Measurements from ENCODE around the gene NIPA2.
"Not testable (repeated sequence)": the region's sequence is repeated elsewhere in the genome, so short reads cannot be mapped to it uniquely, and the experiment has no call there.

The NIPA2 gene
- total RNA-seq = 56.0 to 193 (median 94.7) reads per million in 3 experiments

DNA sequence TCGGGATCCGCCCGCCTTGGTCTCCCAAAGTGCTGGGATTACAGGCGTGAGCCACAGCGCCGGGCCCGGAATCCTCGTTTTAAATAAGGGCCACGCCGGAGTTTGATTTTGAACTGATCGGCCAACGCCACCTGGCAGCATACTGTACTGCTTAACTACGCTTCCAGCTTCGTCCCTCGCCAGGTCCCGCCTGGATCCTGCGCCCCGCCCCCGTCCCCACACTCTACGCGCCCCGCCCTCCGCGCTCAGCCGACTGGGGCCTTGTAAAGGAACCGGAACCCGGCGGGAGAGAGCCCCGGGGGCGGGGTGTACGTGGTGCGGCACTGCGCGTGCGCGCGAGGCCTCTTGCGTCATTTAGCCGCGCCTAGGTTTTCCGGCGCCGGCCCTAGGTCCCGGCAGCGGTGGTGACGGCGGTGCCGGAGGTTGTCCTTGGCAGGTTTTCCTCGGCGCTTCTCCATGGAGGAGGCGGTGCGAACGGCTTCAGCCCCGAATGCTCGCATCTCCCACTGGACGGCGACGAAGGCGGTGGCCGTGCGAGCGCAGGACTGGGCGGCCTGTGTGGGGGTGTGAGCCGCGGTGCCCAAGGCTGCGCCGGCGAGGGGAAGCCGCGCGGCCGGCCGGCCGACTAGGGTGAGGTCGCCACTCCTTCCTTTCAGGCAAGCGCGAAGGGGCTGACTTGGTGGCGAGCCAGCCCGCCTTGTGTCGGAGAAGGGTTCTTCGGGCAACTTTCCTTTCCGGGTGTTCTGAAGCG is at the start of gene NIPA2:
Gene NIPA2 (plus strand): TSS at position 375 of the 751 bp plus-strand sequence. CDS start 13,066 bp downstream, outside the sequence.
- DNase-seq = peak; percentile 98

DNA sequence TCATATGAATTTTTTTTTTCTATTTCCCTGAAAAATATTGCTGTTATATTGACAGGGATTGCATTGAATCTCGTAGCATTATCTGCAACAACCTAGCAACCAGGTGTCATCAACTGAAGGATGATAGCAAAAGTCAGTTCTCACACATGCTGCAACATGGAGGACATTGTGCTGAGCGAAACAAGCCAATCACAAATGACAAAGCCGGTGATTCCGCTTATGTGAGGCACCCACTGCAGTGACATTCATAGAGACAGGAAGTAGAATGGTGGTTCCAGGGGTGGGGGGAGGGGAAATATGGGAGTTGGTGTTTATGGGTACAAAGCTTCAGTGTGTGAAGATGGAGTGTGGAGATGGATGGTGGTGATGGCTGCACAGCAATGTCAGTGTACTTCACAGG is 44.4 kb upstream of the NIPA2 start:
- no peak for DNase-seq

DNA sequence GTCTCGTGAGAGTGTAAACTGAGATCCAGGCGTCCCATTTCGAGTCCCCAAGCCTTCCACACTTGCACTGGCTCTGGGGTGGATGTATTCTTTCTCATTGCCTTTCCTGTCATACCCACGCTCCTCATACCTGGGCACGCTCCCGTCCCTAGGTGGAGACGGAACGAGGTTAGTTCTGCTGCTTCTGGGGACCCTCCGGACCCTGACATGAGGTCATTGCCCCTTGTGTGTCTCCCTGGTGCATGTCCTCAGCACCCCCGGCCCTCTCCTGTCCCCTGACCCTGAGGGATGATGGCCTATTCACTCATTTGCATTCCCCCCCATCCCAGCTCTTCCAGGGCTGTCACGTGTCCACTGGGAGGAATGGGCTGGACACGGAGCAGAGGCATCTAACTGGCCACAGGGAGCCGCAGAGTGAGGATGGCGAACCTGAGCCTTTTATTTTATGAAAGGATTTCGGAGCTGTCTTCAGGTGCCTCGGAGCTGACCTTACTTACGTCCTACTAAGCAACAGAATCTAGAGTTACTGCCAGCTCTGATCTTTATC is 43.8 kb upstream of the NIPA2 start:
- DNase-seq = no peak

DNA sequence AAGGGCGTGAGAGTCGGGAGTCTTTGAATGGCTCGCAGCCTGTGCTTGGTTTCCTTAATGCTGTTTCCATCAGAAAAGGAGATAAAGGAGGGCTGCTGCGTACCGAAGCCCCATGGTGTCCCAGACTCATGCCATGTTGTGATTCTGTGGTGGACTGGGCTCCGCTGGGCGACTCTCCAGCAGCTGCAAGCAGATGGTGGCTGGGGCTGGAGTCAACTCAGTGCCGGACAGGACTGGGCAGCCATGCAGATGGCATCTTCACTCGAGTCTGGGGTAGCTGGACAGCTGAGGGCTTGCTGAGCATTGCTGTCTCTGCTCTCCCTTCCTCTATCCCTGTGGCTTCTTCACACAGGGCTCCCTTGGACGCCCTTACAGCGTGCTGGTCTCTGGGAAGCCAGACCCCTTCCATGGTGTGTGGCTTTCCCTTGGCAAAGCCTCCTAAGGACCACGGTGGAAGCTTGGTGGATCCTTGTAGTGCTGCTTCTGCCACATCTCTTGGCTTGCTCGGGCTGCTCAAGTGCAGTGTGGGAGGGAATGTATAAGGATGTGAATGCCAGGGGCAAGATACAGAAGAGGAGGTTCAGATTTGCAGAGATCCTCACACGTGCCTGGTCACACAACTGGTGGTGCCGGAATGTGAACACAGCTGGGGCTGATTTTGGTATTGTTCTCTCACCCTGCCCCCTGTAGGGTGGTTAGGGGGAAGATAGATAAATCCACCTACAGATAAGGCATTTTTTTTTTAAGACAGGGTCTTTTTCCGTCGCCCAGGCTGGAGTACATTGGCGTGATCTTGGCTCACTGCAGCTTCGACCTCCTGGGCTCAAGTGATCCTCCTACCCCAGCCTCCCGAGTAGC is 43.0 kb upstream of the NIPA2 start:
- DNase-seq = no peak

DNA sequence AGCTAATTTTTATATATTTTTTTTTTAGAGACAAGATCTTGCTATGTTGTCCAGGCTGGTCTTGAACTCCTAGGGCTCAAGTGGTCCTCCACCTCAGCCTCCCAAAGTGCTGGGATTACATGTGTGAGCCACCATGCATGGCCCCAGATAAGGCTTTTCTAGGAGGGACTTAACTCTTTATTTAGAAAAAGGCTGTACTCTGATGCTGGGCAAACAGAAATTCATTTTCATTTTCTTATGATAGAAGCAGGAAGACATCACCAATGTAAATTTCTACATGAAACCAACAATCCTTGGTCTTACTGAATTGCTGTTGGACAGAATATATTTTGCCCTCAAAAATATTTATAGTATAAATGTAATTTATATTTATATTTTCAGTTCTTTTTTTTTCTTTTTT is 42.4 kb upstream of the NIPA2 start:
- no peak for DNase-seq

DNA sequence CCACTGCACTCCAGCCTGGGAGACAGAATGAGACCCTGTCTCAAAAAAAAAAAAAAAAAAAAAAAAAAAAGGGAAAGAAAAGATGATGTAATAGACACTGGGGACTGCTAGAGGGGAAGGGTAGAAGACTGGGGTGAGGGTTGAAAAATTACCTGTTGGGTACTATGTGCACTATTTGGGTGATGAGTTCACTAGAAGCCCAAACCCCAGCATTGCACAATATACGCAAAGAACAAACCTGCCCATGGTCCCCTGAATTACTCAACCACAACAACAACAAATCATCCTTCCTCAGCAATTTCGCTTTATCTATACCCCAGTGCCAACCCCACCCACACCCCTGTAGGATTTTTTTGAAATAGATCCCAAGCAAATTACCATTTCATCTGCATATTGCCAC is 38.6 kb upstream of the NIPA2 start:
- DNase-seq = no peak

DNA sequence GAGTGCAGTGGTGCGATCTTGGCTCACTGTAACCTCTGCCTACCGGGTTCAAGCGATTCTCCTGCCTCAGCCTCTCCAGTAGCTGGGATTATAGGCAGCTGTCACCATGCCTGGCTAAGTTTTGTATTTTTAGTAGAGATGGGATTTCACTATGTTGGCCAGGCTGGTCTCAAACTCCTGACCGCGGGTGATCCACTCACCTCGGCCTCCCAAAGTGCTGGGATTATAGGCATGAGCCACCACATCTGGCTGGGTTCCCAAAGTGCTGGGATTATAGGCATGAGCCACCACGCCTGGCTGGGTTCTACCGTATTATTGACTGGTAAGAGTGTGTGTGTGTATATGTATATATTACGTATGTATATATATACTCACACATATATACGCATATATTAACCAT is 35.5 kb upstream of the NIPA2 start:
- DNase-seq = not testable (repeated sequence)

DNA sequence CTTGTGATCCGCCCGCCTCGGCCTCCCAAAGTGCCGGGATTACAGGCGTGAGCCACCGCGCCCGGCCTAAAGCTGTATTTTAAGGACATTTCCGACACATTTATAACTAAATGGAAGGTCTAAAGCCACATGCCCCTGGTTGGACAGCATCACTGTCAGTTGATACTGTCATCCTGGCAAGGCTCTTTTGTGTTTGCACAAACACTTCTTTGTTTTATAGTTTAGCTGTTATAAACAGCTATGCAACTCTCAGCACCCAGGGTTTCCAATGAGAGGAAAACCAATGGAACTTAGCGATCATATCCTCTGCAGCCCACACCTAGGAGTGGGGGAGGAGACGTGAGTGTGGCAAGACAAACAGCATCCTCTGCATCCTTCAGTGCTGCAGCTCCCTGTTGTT is 32.3 kb upstream of the NIPA2 start:
- no peak for DNase-seq

DNA sequence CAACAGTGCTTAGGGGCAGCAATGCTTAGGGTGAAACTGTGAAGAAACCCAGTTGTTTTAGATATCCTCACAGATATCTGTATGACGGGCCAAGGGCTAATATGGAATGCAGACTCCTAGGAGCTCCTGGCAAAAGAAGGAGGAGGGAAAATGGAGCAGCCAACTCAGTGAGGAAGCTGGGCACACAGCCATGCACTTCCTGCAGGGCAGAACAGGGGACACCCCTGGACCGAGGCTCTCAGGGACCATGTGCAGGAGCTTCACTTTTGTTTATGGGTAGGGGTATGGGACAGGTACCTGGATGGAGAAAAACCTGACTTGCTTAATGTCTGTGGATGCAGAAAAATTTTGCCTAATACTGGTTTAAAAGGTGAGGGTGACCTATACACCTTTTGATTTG is 31.8 kb upstream of the NIPA2 start:
- DNase-seq = no peak

DNA sequence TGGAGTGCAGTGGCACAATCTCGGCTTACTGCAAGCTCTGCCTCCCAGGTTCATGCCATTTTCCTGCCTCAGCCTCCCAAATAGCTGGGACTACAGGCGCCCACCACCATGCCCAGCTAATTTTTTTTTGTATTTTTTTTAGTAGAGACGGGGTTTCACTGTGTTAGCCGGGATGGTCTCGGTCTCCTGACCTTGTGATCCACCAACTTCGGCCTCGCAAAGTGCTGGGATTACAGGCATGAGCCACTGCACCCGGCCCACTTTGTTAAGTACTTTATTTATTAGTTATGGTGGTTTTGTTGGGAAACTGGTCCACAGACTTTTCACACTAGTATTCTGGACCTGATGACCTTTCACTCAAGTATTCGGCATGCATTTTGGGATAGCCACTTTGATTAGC is 30.6 kb upstream of the NIPA2 start:
- DNase-seq = not testable (repeated sequence)

DNA sequence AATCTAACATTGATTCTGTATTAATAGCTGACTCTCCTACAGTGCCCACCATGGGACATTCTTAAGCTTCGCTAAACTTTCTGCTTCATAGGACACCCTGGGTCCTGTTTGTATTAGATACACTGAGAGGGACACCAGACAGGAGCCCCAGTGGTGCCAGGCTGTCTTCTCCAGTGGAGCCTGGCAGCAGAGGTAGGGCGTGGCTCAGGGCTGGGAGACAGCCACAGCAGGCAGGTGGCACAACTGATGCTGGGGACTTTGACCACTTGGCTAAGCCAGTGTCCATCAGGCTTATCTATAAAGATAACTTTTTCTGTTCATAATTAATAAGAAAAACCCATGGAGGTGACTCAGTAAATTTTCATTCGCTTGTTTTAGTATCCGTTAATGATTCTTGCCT is 30.2 kb upstream of the NIPA2 start:
- no peak for DNase-seq

DNA sequence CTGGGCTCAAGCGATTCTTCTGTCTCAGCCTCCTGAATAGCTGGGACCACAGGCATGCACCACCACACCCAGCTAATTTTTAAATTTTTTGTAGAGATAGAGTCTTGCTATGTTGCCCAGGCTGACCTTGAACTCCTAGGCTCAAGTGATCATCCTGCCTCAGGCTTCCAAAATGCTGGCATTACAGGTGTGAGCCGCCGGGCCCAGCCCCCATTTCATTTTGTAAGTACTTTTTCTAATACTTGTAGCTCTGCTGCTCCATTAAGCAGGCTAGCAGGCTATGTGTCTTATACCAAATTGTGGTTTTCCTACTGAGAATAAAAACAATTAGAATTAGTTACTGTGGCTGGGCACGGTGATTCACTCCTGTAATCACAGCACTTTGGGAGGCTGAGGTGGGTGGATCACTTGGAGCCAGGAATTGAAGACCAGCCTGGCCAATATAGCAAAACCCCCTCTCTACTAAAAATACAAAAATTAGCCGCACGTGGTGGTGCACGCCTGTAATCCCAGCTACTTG is 29.6 kb upstream of the NIPA2 start:
- no peak for DNase-seq

DNA sequence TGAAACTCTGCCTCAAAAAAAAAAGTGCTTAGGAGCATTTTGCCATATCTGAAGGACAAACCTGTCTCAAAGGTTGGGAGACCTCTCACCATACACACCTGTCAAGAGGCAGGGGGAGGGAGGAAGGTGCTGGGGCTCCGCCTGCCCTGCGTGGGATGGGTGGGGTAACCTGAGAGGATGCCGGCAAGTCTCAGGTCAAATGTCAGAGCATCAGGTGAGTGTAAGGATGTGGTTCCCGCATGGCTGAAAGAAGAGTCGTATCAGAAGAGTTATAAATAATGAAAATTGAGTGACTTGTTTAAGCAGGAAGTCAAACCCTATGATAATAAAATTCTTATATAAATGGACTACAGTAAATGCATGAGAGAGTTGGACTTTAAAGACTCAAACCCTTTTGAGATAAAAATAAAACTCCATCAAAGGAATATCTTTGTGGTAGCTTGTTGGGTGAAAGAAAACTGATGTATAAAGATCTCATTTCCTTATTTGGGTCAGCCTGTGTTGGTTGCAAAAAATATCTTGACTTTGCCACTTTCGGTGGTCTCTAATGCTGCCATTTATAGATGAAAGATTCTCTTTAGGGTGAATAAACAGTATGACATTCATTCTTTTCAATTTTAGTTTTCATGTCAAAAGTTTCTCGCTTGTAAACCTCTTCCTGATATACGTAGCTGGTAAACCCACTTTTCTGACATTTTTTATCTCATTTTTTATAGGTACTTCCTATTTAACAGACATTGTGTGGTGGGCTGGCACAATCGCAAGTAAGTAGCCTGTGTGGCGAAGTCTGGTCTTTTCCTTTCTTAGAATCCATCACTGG is 28.2 kb upstream of the NIPA2 start:
- DNase-seq = no peak

DNA sequence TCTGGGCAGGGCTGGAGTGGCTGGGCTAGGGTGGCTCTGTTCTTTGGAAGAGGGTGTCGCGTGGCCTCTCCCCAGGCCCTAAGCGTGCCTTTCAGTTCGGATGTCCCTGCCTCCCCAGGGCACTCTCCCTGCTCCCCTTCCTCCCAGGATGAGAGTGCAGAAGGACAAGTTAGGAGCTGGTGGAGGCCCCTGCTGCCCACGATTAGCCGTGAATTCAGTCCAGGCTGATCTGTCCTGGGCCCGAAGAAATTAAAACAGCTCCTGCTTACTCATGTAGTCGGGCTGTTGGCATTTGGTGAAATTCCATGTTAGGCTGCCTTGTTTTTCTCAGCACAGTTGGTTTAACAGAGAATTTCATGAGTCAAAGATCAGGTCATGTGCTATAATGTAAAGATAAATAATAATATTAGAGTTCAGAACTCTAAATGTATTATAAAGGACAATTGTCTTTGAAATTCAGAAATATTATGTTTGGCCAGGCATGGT is 27.6 kb upstream of the NIPA2 start:
- DNase-seq = no peak

DNA sequence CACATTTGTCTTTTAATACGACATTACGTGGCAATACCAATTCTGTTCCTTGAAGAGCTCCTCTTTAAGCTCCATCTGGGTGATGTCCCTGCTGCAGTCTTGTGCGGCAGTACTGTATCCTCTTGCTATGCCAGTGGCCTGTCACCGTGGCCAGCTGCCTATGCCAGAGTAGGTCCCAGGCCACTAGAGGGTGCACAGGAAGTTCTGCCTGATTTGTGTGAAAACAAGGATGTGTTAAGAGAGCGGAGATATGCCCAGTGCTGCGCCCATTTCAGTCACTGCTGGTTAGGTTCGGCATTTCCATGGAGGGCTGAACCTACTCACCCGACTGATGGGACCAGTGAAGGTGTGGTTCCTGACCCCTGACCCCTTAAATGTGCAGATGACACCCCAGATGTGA is 26.8 kb upstream of the NIPA2 start:
- no peak for DNase-seq

DNA sequence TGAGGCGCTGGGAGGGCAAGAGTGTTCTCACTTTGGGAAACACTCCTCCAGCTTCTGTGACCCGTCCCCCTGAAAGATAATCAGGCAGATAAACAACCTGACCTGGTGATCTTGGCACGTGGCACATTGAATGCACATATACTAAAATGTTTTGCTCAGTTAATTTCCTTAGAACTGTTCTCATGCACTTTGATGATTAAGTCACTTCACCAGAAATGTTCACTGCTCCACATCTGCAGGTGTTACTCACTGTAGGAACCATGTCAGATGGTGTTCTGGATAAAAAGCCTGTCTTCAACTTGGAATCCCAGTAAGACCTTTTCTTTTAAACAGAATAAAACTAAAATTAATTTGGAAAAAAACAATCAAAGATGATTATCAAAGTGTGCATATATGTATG is 24.6 kb upstream of the NIPA2 start:
- no peak for DNase-seq

DNA sequence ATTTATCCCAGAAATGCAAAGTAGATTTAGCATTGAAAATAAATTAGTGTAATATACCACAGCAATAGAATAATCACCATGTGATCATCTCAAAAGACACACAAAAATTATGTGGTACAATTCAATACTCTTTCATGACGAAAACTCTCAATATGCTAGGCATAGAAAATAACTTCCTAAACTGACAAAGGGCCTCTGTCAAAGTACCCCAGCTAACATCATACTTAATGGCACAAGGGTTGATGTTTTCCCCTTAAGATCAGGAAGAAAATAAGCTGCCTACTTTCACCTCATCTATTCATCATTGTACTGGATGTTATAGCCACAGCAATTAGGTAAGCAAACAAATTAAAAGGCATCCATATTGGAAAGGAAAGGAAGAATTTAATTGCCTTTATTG is 22.7 kb upstream of the NIPA2 start:
- DNase-seq = no peak

DNA sequence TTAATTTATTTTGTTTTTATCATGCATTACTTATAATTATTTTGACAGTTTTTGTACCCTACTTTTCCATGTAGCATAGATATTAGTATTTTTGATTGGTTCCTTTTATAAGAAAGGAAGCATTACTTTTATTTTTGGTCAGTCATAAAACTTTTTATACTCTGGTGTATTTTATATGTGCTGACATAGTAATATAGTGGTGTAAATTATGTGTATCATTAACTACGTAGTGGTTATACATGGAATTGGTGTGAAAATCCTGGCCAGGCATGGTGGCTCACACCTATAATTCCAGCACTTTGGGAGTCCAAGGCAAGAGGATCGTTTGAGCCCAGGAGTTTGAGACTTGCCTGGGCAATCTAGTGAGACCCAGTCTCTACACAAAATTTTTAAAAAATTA is 18.8 kb upstream of the NIPA2 start:
- DNase-seq = no peak

DNA sequence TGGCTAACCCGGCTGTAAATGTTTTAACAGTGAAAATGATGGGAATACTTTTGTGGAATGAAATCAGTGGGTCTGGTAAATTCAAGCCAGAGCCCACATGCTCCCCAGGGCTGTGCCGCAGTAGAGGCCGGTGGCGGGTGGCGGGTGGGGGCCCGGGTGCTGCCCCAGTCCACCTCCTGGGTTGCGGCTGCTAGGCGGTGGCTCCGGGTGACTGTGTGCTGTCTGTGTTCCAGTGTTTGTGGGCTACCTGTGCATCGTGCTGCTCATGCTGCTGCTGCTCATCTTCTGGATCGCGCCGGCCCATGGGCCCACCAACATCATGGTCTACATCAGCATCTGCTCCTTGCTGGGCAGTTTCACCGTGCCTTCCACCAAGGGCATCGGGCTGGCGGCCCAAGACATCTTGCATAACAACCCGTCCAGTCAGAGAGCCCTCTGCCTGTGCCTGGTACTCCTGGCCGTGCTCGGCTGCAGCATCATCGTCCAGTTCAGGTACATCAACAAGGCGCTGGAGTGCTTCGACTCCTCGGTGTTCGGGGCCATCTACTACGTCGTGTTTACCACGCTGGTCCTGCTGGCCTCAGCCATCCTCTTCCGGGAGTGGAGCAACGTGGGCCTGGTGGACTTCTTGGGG is 14.9 kb upstream of the NIPA2 start:
- DNase-seq = no peak

DNA sequence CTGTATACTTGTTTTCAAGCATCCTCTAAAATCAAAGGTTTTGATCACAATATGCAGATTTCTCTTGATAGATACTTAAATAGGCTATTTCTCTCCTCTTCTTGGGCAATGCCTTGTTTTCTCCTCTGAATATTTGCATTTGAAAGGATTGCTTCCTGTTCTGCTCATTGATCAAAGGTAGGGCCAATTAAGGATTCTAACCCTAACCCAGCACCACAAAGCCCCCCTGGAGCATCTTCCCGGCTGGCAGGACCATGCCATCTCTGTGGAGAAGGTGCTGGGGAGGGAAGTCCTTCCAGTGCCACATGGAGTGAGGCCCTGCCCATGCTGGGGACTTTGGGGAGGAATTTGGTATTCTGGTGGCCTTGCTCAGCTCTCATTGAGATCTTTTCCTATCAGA is 11.3 kb upstream of the NIPA2 start:
- DNase-seq = no peak

DNA sequence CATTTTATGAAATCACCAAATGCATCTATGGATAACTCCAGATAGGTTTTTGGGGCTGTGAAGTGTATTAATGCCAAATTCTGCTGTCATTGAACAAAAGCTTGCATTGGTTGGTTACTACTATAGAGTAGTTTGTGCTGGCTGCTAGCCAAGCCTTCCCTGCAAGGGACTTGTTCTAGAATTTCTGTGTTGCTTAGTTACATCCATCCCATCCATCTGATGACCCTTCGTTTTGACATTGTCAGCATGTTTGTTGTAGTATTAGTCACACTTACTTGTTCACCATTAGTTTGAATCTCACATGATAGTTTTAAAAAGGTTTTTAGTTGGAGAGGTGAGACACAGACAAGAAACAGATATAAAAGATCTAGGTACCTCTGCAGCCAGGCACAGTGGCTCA is 7.0 kb upstream of the NIPA2 start:
- DNase-seq = no peak

DNA sequence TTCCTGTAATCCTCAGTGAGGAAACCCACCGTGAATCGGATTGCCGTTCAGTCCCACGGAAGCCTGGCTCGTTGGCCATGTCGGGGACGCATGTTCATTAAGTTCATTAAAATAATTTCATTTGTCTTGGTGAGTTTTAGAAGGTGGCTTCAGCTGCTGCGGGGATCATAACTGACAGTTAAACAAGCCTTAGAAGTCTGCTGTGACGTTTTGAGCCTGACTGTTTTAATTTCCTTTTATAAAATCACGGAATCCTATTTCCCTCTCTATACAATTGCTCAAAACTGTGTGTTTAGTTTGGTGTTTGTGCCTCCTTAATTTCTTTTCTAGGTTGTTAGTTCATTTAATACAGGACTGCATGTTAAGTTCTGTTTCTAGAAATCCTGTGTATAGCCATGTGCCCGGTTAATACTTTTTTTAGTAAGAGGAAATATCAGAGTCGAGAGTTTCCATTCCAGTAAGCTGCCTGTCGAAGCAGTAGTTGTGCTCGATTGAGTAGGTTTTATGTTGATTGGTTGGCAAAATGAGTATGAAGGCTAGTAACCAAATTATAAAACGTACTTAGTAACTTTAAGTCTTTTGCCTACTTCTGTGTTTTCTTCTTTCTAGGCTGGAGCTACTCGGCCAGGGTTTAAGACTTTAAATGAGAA is 705 bp downstream of the NIPA2 start:
- no peak for DNase-seq
